HG02943 (cell line): ENCODE results near the gene ZFAND2A.
"Not testable (repeated sequence)": the region's sequence is repeated elsewhere in the genome, so short reads cannot be mapped to it uniquely, and the experiment has no call there.

Source experiments
- ATAC-seq: cut with Tn5 transposase; IDR thresholded peaks from one replicate; pipeline ENCODE4 v1.9.1; 2021; ENCODE audit warnings: mild to moderate bottlenecking, low read depth, moderate library complexity; ENCODE audit not compliant: unreplicated experiment

Gene ZFAND2A

DNA sequence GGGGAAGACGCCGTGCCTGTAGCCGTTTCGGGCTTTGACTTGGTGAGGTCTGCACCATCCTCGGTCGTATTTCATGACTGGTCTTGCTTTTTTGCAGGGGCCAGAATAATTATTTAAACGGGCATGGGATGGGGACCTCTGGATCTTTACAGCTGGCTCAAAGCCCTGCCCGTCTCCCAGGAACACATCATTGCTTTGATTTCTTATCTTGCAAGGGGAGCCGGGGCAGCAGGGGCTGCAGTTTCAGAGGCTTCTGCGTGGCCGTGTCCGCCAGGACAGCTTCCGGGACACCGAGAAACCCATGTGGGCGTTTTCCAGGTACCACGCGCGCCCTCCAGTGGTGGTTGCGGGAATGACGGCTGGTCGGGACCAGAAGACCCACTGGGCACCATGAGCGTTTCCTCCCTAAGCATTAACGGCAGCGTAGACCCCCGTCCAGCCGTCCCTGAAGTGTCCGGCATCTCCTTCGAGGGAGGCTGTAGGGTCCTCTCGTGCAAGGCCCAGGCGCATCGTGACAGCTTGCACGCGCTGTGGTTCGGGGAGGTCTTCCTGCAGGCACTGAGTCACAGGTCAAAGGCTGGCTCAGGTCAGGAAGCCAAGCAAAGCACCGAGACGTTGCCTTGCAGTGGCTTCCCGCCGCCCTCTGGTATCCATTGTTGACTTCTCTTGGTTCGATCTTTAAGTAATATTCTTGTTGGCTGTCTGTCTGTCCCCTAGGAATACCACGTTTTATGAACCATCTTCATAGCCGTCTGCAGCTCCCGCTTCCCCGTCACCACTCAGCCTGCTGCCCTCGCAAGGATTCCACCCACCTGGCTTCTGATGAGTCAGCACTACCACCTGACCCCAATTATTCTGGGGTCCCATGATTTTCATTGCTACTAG is 16.2 kb upstream of the ZFAND2A start:
- no peak for ATAC-seq

DNA sequence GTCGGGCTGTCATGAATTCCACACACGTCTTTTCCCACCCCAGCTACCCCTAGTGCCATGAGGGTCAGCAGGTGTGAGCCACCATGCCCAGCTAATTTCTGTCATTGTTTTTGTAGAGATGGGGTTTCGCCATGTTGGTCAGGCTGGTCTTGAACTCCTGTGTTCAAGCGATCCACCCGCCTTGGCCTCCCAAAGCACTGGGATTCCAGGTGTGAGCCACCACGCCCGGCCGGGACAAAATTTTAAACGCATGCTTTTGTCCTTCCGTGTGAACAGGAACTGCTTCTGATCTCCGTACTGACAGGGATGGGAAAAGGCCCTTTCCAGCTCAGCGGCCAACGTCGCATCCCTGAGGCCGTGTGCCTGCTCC is 15.6 kb upstream of the ZFAND2A start:
- ATAC-seq = no peak

DNA sequence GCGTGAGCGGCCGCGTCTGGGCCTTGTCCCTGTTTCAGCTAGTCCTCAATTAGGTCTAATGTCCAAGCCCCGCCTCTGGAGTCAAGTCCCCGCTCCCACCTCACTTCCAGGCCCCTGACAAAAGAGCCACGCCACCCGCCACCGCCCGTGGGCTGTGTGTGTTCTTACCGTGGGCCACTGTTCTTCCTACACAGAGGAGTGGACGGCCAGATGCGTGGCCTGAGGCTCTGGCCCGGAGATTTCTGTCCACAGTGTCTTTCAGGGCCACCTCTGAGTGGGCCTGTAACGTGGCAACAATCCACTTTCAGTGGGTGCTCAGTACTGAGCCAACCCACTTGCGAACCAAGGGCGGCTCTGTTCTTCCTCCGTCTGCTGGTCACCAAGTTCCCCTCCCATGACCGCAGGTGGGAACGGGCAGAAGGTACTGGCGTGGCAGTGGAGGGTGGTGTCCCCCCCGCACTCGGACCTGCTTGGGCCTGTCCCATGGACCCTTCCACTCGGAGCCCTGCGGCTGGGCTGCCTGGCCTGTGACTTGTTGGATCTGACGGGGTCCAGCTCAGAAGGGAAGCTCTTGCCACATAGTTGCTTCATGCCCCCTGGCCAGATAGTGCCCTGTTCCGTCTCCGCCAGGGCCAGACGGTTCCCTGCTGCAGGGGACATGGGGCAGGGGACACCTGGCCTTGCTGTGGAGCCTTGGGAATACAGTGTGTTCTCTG is 15.0 kb upstream of the ZFAND2A start:
- no peak for ATAC-seq

- no peak for ATAC-seq
Observed at GRCh38 chr7:1174002-1174401, 14.0 kb upstream of the ZFAND2A start.

DNA sequence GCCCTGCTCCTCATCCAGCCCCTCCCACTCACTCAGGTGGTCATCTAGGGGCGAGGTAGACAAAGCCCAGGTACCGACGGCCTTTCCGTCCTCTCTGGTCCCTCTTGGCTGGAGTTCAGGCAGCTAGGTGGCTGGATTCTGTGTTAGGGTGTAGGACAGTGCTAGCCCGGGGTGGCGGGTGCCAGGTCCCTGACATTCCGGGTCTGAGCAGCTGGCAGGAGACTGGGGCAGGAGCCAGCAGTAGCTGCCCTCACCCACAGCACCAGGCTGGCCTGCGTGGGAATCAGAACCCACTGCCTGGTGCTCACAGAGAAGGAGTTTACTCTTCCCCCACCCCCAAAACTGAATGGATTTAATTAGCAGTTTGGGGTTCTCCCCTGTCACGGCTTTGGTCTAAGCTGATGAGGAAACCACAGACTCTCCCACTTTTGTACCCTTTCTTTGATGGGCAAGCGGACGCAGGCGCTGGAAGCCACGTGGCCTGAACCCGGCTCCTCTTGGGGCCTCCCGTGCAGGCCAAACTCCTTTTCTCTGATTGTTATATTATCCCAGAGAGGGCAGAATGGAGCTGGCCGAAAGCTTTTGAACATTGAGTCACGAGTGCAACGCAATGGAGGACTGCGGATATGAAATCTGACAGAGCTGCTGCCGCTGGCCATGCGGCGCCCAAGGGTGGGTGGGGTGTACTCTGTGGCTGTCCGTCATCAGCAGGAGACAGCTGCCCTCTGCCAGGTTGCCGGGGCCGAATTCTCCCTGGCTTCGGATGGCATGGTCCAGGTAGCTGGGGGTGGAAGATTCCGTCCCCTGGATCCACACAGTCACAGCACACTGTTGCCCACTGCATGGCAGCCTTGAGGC is 12.9 kb upstream of the ZFAND2A start:
- no peak for ATAC-seq

GRCh38 chr7:1171516-1171915 is 11.5 kb upstream of the ZFAND2A start:
- not testable (repeated sequence) for ATAC-seq

GRCh38 chr7:1170741-1171501 is 10.9 kb upstream of the ZFAND2A start:
- no peak for ATAC-seq

DNA sequence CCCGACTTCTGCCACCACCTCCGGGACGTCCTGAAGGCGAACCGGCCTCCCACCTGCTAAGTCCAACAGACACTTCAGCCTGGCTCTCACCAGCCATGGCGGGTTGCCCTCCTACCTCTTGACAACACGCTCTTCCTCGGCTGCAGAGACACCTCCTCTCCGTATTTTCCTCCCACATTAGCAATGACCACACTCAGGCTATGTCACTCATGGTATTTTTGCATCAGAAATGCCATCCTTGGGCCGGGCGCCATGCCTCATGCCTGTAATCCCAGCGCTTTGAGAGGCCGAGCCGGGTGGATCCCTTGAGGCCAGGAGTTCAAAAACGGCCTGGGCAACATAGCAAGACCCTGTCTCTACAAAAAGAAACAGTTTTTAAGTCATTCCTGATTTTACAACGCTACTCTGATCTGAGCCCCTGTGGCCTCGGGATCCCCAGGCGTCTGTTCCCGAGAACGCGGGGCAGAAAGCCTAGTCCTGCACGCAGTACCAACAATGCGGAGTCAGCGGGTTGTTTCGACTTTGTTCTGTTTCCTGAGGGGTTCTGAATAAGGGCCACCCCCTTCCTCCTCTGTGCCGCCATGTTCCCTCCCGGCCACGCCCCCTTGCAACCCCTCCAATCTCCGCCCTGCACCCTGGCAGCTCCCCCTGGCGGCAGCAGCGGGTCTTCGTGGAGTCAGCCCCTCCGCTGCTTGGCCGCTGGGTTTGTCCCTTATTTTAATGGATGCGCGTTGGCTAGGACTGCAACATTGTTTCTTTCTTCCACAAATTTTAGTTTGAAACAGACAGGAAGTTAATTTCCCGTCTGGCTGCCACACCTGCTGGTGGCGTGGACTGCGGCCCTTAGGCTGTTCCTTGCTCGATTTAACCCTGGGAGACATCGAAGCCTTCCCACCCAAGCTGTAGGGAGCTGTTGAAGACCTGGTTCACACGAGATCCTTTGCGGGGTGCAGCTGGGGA is 9.7 kb upstream of the ZFAND2A start:
- ATAC-seq = no peak

- no peak for ATAC-seq
Observed at GRCh38 chr7:1168422-1168821, 8.4 kb upstream of the ZFAND2A start.

- no peak for ATAC-seq
Observed at GRCh38 chr7:1164436-1164835, 4.4 kb upstream of the ZFAND2A start.

DNA sequence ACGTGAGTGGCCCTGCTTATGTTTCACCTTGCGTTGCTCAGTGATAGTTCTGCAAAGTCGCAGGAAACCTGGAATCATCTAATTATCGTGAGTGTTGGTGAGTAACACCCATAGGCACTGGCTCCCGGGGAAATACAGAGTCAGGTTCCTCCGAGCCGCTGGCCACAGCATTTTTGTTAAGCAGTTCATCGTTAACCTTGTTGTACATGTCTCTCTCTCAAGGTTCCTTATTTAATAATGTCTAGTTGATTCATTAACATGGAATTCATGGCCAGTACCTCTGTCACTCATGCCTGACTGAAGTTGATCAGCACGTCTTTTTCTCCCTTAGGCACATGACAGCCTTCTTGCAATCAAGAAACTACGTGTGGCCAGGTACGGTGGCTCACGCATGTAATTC is 3.1 kb upstream of the ZFAND2A start:
- no peak for ATAC-seq

- ATAC-seq = no peak
Observed at GRCh38 chr7:1160670-1161021, 650 bp upstream of the ZFAND2A start.

- not testable (repeated sequence) for ATAC-seq
Observed at GRCh38 chr7:1159231-1159630, 765 bp downstream of the ZFAND2A start.

- ATAC-seq = no peak
Observed at GRCh38 chr7:1158203-1159126, 1.5 kb downstream of the ZFAND2A start.

DNA sequence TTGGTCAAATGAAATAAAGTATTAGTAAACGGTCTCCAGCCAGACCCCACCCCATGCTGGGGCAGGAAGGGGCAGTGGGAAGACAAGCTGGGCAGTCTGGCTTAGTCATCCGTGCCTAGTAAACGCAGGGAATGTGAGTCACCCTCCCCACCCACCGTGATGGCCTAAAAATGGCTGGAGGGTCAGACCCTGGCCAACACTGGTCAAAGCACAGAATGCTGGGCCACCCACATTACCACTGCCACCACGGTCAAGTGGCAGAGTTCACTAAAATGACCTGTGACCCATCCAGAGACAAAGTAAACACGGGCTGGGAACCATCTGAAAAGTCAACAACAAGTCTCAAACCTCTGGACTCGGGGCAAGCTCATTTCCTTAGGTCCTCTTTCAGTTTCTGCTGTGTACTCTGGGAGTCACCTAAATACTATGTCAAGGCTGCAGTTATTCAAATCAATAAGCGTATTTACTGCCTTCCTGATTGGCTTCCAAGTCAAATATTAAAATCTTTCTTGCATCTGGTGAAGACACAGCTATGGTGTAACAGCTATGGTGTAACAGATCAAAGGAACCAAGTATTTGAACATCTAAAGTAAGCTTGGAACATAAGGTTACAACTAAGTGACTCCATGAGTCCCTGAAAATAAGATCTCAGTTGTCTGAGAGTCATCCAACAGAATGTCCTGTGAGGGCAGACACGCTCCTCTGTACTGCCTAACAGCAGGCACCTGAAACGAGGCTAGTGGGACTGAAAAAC is 3.0 kb downstream of the ZFAND2A start:
- ATAC-seq = no peak

- not testable (repeated sequence) for ATAC-seq
Observed at GRCh38 chr7:1155818-1156781, 3.9 kb downstream of the ZFAND2A start.
